Body of pancreas (tissue), 4 donors: ENCODE results near the gene DFFB. TPM values are rescaled to one million over a fixed set of nuclear protein-coding genes. Genes with fewer than 3 reads are reported as not detected.

Source experiments
- ATAC-seq: fragments of 150-250 bp; one replicate; pipeline ENCODE4 v1.9.1; 2016
- DNase-seq, 4 donors: peaks; one replicate each; pipeline ENCODE4 v3.0.0-alpha.2; 2019
- H3K27ac ChIP-seq, 4 donors: fragments of 200-600 bp; sonication (generic); 1 replicate in 3 of 4; 2 replicates in 1 of 4; pipeline versions ENCODE4 v1.5.1 to v1.6.1; 2016 to 2019; ENCODE audit warnings: mild to moderate bottlenecking in 1 of 4, mixed read lengths in 1 of 4, moderate library complexity in 1 of 4
- H3K27me3 ChIP-seq, 2 donors: fragments of 200-600 bp; sonication (generic); one replicate each; pipeline ENCODE4 v1.6.0; 2016; ENCODE audit warnings: mild to moderate bottlenecking in 1 of 2
- H3K36me3 ChIP-seq, 2 donors: fragments of 200-600 bp; sonication (generic); replicated peaks in 1 of 2; 2 replicates each; pipeline ENCODE4 v1.5.1; 2016; ENCODE audit warnings: low read depth in 2 of 2; ENCODE audit not compliant: insufficient read depth in 1 of 2
- H3K4me1 ChIP-seq: fragments of 200-600 bp; sonication (generic); one replicate; pipeline ENCODE4 v1.6.0; 2016
- H3K4me3 ChIP-seq, 2 donors: fragments of 200-600 bp; sonication (generic); 1 replicate in 1 of 2; 2 replicates in 1 of 2; pipeline ENCODE4 v1.5.1; 2016 to 2019
- H3K9me3 ChIP-seq, 3 donors: fragments of 200-600 bp; sonication (generic); 1 replicate in 2 of 3; 2 replicates in 1 of 3; pipeline ENCODE4 v1.5.1; 2016
- POLR2A ChIP-seq, 3 donors: fragments of 450-650 bp; IDR thresholded peaks; one replicate each; pipeline ENCODE4 v1.6.1; 2016; ENCODE audit warnings: antibody characterized with exemption in 3 of 3, mild to moderate bottlenecking in 2 of 3
- WGBS, 2 donors: methylation state at CpG; one replicate each; pipeline ENCODE4 v1.1.5; 2017; 5-methylcytosine and 5-hydroxymethylcytosine counted together
- intact Hi-C: fragments of 100-400 bp; cut with DNase I; formaldehyde crosslinking; loops from one replicate; pipeline ENCODE4 v1.15.1; 2023
- total RNA-seq, 2 donors: library from RNA; depleted of rRNA; stranded (reverse); fragments of >200 nt; gene quantifications; one replicate each; pipeline ENCODE4 v1.1.0, GENCODE V29; 2016
- TF ChIP-seq, protein P1 (sequence below), 7 experiments: fragments of 450-650 bp in 4 of 7; fragments of 200-600 bp in 3 of 7; sonication (generic) in 3 of 7; IDR thresholded peaks; one replicate each; pipeline ENCODE4 v1.5.1; 2016 to 2019; ENCODE audit warnings: antibody characterized with exemption in 7 of 7

Gene DFFB
- total RNA-seq, 2 donors from 2014 or later, result 6.5 to 13.5 TPM

DNA sequence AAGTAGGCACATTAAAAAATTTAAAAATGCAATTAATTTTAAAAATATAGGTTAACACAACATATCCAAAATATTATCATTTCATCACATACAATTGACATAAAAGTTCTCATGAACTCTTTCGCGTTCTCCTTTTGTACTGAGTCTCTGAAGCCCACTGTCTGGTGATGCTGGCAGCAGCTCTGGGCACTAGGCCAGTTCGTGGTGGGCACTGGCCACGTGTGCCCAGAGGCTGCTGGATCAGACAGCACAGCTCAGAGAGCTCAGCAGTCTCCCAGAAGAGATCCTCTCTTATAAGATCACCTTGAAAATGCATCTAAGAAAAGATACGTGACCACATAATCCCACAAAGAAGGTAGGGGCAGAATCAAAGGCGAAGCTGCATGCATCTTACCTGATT lies 10.2 kb upstream of the DFFB start:
- Histone ChIP-seq H3K27ac (no peak overlapping the region), H3K4me1 (no peaks in the 10 kb centered on the region), H3K36me3 (peaks cover 0 to 25% of the 10 kb centered on the region in 2 donors), H3K27me3 (no peaks in the 10 kb centered on the region), H3K9me3 (no peaks in the 10 kb centered on the region), H3K4me3 (no peak overlapping the region)
- DNase-seq (no peak), ATAC-seq (no peak)
- intact Hi-C loops, result no loop called here
- TF ChIP-seq, protein P1, sequence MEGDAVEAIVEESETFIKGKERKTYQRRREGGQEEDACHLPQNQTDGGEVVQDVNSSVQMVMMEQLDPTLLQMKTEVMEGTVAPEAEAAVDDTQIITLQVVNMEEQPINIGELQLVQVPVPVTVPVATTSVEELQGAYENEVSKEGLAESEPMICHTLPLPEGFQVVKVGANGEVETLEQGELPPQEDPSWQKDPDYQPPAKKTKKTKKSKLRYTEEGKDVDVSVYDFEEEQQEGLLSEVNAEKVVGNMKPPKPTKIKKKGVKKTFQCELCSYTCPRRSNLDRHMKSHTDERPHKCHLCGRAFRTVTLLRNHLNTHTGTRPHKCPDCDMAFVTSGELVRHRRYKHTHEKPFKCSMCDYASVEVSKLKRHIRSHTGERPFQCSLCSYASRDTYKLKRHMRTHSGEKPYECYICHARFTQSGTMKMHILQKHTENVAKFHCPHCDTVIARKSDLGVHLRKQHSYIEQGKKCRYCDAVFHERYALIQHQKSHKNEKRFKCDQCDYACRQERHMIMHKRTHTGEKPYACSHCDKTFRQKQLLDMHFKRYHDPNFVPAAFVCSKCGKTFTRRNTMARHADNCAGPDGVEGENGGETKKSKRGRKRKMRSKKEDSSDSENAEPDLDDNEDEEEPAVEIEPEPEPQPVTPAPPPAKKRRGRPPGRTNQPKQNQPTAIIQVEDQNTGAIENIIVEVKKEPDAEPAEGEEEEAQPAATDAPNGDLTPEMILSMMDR (IDR thresholded peaks at IDR 0.05), result no peak
- no peak for TF ChIP-seq POLR2A (IDR thresholded peaks at IDR 0.05)
- 78 to 85% methylated on average over 6 of the region's 6 CpGs for WGBS, 2 donors

GRCh38 chr1:3850857-3851256 lies 6.4 kb upstream of the DFFB start:
- intact Hi-C loops, result no loop called here
- WGBS, 2 donors, result 81 to 84% methylated on average over 11 to 12 of the region's 12 CpGs
- no peaks in the 10 kb centered on the region for H3K9me3 ChIP-seq
- H3K4me1 ChIP-seq, result peaks cover 13% of the 10 kb centered on the region
- no peaks in the 10 kb centered on the region for H3K27me3 ChIP-seq
- no peak overlapping the region for H3K4me3 ChIP-seq
- no peak overlapping the region for H3K27ac ChIP-seq
- TF ChIP-seq POLR2A (IDR thresholded peaks at IDR 0.05), result no peak
- TF ChIP-seq, protein P1 (IDR thresholded peaks at IDR 0.05), result no peak
- no peak for DNase-seq
- peaks cover 0 to 17% of the 10 kb centered on the region in 2 donors for H3K36me3 ChIP-seq
- ATAC-seq, result no peak

DNA sequence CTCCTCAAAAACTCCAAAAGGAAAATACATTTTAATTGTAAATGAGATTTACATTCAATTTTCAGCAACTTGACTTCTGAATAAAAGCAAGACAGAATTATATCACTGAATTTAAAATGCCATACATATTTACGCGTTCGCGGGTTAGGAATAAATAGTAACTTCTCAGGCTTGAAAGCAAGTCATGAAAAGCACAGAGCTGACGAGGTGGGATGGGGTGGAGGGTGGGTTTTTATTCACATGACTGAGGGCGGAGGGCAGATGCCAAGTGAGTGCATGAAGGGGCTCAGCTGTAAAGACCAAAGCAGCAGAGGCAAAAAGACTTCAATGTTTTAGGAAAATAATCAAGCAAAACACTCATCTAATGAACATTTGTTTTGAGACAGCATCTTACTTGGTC lies 6.0 kb upstream of the DFFB start:
- no peaks in the 10 kb centered on the region for H3K9me3 ChIP-seq
- H3K4me1 ChIP-seq, result peaks cover 16% of the 10 kb centered on the region
- TF ChIP-seq POLR2A (IDR thresholded peaks at IDR 0.05), result no peak
- TF ChIP-seq, protein P1 (IDR thresholded peaks at IDR 0.05), result no peak
- H3K27ac ChIP-seq, result no peak overlapping the region
- H3K27me3 ChIP-seq, result no peaks in the 10 kb centered on the region
- intact Hi-C loops, result no loop called here
- 92 to 95% methylated on average over 6 of the region's 6 CpGs for WGBS, 2 donors
- DNase-seq, result no peak
- H3K4me3 ChIP-seq, result no peak overlapping the region
- no peak for ATAC-seq
- peaks cover 0 to 17% of the 10 kb centered on the region in 2 donors for H3K36me3 ChIP-seq

- H3K27ac ChIP-seq, result no peak overlapping the region
- H3K9me3 ChIP-seq, result no peaks in the 10 kb centered on the region
- no peak overlapping the region for H3K4me3 ChIP-seq
- intact Hi-C loops, result no loop called here
- ATAC-seq (no peak), DNase-seq (no peak)
- peaks cover 0 to 11% of the 10 kb centered on the region in 2 donors for H3K36me3 ChIP-seq
- no peaks in the 10 kb centered on the region for H3K27me3 ChIP-seq
- peaks cover 16% of the 10 kb centered on the region for H3K4me1 ChIP-seq
- TF ChIP-seq, protein P1 (IDR thresholded peaks at IDR 0.05), result no peak
- TF ChIP-seq POLR2A (IDR thresholded peaks at IDR 0.05), result no peak
- 73 to 79% methylated on average over 7 to 12 of the region's 12 CpGs for WGBS, 2 donors
Measured at GRCh38 chr1:3852091-3852490, 5.2 kb upstream of the DFFB start.

GRCh38 chr1:3852711-3853485 lies 4.4 kb upstream of the DFFB start:
- ATAC-seq, result no peak
- Histone ChIP-seq H3K9me3 (no peaks in the 10 kb centered on the region), H3K36me3 (peaks cover 0 to 8% of the 10 kb centered on the region in 2 donors), H3K4me1 (peaks cover 17% of the 10 kb centered on the region), H3K27me3 (no peaks in the 10 kb centered on the region), H3K4me3 (no peak overlapping the region), H3K27ac (no peak overlapping the region)
- intact Hi-C loops, result no loop called here
- 74 to 81% methylated on average over 14 to 15 of the region's 15 CpGs for WGBS, 2 donors
- no peak for TF ChIP-seq POLR2A (IDR thresholded peaks at IDR 0.05)
- TF ChIP-seq, protein P1 (IDR thresholded peaks at IDR 0.05), result no peak
- DNase-seq, result no peak
